Measurements from ENCODE around the gene CEP290.

GRCh38 chr12:88185279-88185678 lies 43.4 kb upstream of the CEP290 start:
- TF ChIP-seq CTCF (IDR thresholded peaks at IDR 0.05) (no peak), POLR2A (IDR thresholded peaks at IDR 0.05) (no peak)

All from upper lobe of left lung (tissue), 4 donors.